HUES64 (cell line): ENCODE results near the gene ELN.

Experiments used
- H3K27ac ChIP-seq: 2 replicates; pipeline ENCODE4 v1.7.0; 2013; ENCODE audit warnings: low read depth, low read length, inconsistent platforms
- H3K27me3 ChIP-seq: 2 replicates; pipeline ENCODE4 v1.6.1; 2013; ENCODE audit warnings: mild to moderate bottlenecking, low read length; ENCODE audit not compliant: insufficient read depth
- H3K36me3 ChIP-seq: 2 replicates; pipeline ENCODE4 v1.6.1; 2013; ENCODE audit warnings: mild to moderate bottlenecking, low read length; ENCODE audit not compliant: insufficient read depth
- H3K4me1 ChIP-seq: 2 replicates; pipeline ENCODE4 v1.6.1; 2013; ENCODE audit warnings: mild to moderate bottlenecking, low read length, moderate library complexity; ENCODE audit not compliant: insufficient read depth
- H3K4me3 ChIP-seq: 2 replicates; pipeline ENCODE4 v1.5.1; 2013; ENCODE audit warnings: mild to moderate bottlenecking, low read length, moderate library complexity
- H3K9ac ChIP-seq: 2 replicates; pipeline ENCODE4 v1.6.1; 2013; ENCODE audit warnings: mild to moderate bottlenecking, low read depth, low read length
- H3K9me3 ChIP-seq: 2 replicates; pipeline ENCODE4 v1.6.1; 2013; ENCODE audit warnings: low read depth, low read length; ENCODE audit not compliant: insufficient read depth
- WGBS: fragments of 150-250, 120-280 bp; methylation state at CpG from one replicate; pipeline ENCODE4 v1.1.7; 2013; ENCODE audit warnings: missing lambda C conversion rate; 5-methylcytosine and 5-hydroxymethylcytosine counted together

The ELN gene

DNA sequence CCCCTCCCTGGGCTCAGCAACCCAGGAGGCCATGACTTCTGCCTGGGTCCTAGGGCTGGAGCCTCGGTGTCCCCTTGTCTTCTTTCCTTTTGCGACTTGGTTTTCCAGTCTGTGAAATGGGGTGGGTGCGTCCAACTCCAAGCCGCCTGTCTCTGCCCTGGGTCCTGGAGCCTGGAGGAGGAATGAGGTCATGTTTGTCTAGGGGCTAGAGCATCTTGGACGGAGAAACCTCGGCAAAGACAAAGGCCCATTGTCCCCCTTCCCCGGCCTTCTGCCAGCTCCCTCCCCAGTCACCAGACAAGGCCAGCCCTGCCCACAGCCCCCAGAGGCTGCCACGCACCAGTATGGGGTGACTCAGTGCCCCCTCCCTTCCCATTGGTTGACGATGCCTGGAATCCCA, 39.8 kb upstream of the ELN start:
- Histone ChIP-seq H3K9ac (no peak overlapping the region), H3K27ac (no peak overlapping the region), H3K4me3 (no peak overlapping the region), H3K4me1 (no peaks in the 10 kb centered on the region), H3K36me3 (no peaks in the 10 kb centered on the region), H3K9me3 (no peaks in the 10 kb centered on the region), H3K27me3 (no peaks in the 10 kb centered on the region)
- 74% methylated on average over 9 of the region's 9 CpGs for WGBS

DNA sequence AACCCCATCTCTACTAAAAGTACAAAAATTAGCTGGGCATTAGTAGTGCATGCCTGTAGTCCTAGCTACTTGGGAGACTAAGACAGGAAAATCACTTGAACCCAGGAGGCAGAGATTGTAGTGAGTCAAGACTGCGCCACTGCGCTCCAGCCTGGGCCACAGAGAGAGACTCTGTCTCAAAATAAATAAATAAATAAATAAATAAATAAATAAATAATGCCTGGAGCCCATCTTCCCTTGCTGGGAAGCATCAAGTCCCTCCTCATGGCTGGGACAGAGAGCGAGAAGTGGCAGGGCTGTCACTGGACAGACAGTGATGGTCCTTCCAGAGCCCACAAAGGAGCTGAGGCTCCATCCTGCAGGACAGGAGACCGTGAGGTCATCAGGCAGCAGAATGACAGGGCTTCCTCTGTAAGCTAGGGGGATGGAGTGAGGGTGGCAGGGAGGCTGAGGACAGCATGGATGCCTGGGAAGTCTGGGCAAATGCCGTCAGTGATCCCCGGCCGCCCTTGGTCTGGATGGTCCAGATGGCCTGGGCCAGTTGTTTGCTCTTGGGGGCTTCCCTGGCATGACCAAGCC, 36.4 kb upstream of the ELN start:
- WGBS, result 88% methylated on average over 7 of the region's 7 CpGs
- H3K9ac ChIP-seq, result no peak overlapping the region

DNA sequence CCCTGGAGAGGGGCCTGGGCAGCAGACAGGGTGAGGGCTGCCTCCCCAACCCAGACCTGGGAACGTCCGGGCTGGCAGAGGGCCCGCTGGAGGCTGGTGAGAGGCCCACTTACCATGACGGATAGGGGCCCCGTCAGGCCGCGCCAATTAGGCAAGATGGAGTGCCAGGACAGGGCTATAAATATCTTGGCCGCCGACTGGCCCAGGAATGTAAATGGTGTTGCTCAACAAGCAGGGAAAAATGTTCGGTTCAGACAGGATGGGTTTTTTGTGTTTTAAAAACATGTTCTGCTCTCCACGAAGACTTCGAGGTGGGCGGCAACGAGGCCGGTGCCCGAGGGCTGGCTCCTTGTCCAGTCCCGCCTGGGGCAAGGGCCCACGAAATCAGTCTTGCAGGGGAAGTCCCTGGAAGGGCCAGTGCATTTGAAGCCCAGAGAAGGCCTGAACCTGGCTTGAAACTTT, 35.8 kb upstream of the ELN start:
- Histone ChIP-seq H3K36me3 (no peaks in the 10 kb centered on the region), H3K9me3 (0 out of 2 replicates have a peak, but pooled peaks cover 8% of the 10 kb centered on the region), H3K9ac (no peak overlapping the region), H3K27me3 (no peaks in the 10 kb centered on the region), H3K4me1 (no peaks in the 10 kb centered on the region), H3K27ac (no peak overlapping the region), H3K4me3 (no peak overlapping the region)
- WGBS, result 92% methylated on average over 18 of the region's 18 CpGs

More for the DNA sequence above, 36.4 kb upstream of the ELN start:
- Histone ChIP-seq H3K27ac (no peak overlapping the region), H3K27me3 (no peaks in the 10 kb centered on the region), H3K9me3 (0 out of 2 replicates have a peak, but pooled peaks cover 8% of the 10 kb centered on the region), H3K36me3 (no peaks in the 10 kb centered on the region), H3K4me1 (no peaks in the 10 kb centered on the region), H3K4me3 (no peak overlapping the region)

DNA sequence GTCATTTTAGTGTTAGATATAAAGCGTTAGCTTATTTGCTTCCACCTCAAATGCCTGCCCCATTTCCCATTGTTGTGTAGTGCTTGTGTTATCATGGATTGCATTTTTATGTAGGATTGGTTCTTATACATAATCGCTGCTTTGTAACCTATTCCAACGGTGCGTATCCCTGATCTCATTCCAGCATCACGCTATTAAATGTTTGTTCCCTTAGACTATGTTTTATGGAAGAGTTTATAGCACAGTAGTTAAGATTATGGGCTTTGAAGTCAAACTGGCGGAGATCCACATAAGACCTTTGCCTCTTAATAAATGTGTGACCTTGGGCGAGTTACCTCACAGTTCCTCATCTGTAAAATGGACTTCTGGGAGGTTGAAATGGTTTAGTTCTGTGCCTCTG, 34.0 kb upstream of the ELN start:
- Histone ChIP-seq H3K9ac (no peak overlapping the region), H3K27me3 (no peaks in the 10 kb centered on the region), H3K4me1 (no peaks in the 10 kb centered on the region), H3K9me3 (0 out of 2 replicates have a peak, but pooled peaks cover 8% of the 10 kb centered on the region), H3K36me3 (no peaks in the 10 kb centered on the region), H3K4me3 (no peak overlapping the region), H3K27ac (no peak overlapping the region)
- WGBS, result 97% methylated on average over 7 of the region's 7 CpGs

DNA sequence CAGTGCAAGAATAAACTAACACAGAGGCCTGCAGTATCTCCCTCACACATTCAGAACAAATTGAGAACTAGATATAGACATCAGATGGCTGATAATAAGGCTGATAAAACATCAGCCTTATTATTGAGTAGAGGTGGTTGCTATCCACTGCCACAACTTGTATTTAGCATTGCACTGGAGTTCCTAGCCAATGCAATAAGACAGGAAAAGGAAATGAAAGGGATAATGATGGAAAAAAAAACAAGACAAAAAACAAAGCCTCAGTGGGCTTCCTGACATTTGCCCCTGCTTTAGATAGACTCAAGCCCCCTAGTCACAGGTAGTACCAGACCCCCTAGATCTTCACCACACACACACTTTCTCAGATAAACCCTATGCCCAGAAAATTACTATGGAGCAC, 33.2 kb upstream of the ELN start:
- Histone ChIP-seq H3K36me3 (no peaks in the 10 kb centered on the region), H3K27me3 (no peaks in the 10 kb centered on the region), H3K9ac (no peak overlapping the region), H3K9me3 (0 out of 2 replicates have a peak, but pooled peaks cover 8% of the 10 kb centered on the region), H3K4me1 (no peaks in the 10 kb centered on the region), H3K4me3 (no peak overlapping the region), H3K27ac (no peak overlapping the region)

- no peak overlapping the region for H3K27ac ChIP-seq
- WGBS, result 91% methylated on average over 4 of the region's 4 CpGs
- H3K9ac ChIP-seq, result no peak overlapping the region
Measured at GRCh38 chr7:73995330-73995729, 32.6 kb upstream of the ELN start.

GRCh38 chr7:73995821-73996511, 32.0 kb upstream of the ELN start:
- Histone ChIP-seq H3K27ac (no peak overlapping the region), H3K36me3 (no peaks in the 10 kb centered on the region), H3K9me3 (0 out of 2 replicates have a peak, but pooled peaks cover 8% of the 10 kb centered on the region), H3K9ac (no peak overlapping the region), H3K4me1 (no peaks in the 10 kb centered on the region), H3K4me3 (no peak overlapping the region), H3K27me3 (no peaks in the 10 kb centered on the region)
- 82% methylated on average over 3 of the region's 3 CpGs for WGBS

More at GRCh38 chr7:73995330-73995729, 32.6 kb upstream of the ELN start:
- Histone ChIP-seq H3K4me1 (no peaks in the 10 kb centered on the region), H3K9me3 (0 out of 2 replicates have a peak, but pooled peaks cover 8% of the 10 kb centered on the region), H3K4me3 (no peak overlapping the region), H3K27me3 (no peaks in the 10 kb centered on the region), H3K36me3 (no peaks in the 10 kb centered on the region)

DNA sequence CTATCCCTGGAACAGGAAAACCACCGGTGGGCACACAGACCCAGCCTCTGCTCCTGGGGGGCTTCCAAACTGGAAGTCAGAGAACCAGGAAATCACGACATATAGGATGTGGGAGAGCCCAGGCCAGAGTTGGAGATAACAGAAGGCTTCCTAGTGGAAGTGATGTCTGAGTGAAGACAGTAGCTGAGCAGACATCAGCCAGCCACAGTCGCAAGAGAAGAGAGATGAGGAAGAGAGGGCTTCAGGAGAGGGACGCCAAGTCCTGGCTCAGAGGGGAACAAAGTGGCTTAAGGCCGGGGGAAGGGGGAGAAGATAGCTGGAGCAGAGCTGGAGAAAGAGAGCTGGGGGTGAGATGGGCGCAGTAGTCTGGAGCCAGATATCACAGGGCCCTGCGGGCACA, 30.9 kb upstream of the ELN start:
- WGBS, result 90% methylated on average over 7 of the region's 7 CpGs
- H3K9ac ChIP-seq, result no peak overlapping the region
- H3K9me3 ChIP-seq, result 0 out of 2 replicates have a peak, but pooled peaks cover 8% of the 10 kb centered on the region
- no peak overlapping the region for H3K27ac ChIP-seq
- no peaks in the 10 kb centered on the region for H3K4me1 ChIP-seq
- no peaks in the 10 kb centered on the region for H3K36me3 ChIP-seq
- H3K27me3 ChIP-seq, result no peaks in the 10 kb centered on the region
- H3K4me3 ChIP-seq, result no peak overlapping the region

GRCh38 chr7:73999664-74000435, 28.1 kb upstream of the ELN start:
- Histone ChIP-seq H3K9me3 (0 out of 2 replicates have a peak, but pooled peaks cover 6% of the 10 kb centered on the region), H3K4me3 (no peak overlapping the region), H3K27me3 (no peaks in the 10 kb centered on the region), H3K27ac (no peak overlapping the region), H3K9ac (no peak overlapping the region), H3K36me3 (no peaks in the 10 kb centered on the region), H3K4me1 (no peaks in the 10 kb centered on the region)
- WGBS, result 89% methylated on average over 26 of the region's 26 CpGs

- no peak overlapping the region for H3K9ac ChIP-seq
- WGBS, result 91% methylated on average over 17 of the region's 17 CpGs
- H3K9me3 ChIP-seq, result no peaks in the 10 kb centered on the region
- H3K4me1 ChIP-seq, result no peaks in the 10 kb centered on the region
- H3K27me3 ChIP-seq, result no peaks in the 10 kb centered on the region
- no peak overlapping the region for H3K27ac ChIP-seq
- no peaks in the 10 kb centered on the region for H3K36me3 ChIP-seq
- H3K4me3 ChIP-seq, result no peak overlapping the region
Measured at GRCh38 chr7:74000489-74001149, 27.4 kb upstream of the ELN start.

DNA sequence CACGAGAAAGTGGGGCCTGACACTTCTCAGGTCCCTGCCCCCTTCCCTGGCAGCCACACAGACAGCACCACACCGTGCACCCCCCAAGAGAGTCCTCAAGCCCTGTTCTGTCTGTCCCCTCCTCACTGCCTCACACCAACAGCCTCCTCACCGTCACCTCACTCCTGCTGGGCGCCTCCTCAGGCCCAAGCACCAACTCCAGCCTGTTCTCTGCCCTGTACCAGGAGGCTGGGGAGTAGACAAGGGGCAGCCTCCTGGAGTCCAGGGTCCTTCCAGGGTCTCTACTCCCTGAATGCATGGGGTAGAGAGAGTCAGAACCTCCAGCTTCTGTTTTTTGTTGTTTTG, 26.9 kb upstream of the ELN start:
- H3K36me3 ChIP-seq, result no peaks in the 10 kb centered on the region
- H3K4me3 ChIP-seq, result no peak overlapping the region
- H3K4me1 ChIP-seq, result no peaks in the 10 kb centered on the region
- no peaks in the 10 kb centered on the region for H3K27me3 ChIP-seq
- WGBS, result 88% methylated on average over 4 of the region's 4 CpGs
- no peak overlapping the region for H3K27ac ChIP-seq
- H3K9ac ChIP-seq, result no peak overlapping the region
- no peaks in the 10 kb centered on the region for H3K9me3 ChIP-seq
